SK-N-SH (cell line): ENCODE measurements around the gene PCIF1. TPM values are rescaled to one million over a fixed set of nuclear protein-coding genes. Genes with fewer than 3 reads are reported as not detected.

Source experiments
- CTCF ChIA-PET: fragments of 300-600, 350-600 bp; formaldehyde crosslinking; extraction: SDS; loops from one replicate; lab custom pipeline; 2021; lab: Yijun Ruan, JAX
- POLR2A ChIA-PET: fragments of 350-600 bp; sonication (Branson Sonifier 250); formaldehyde crosslinking; extraction: SDS; loops from one replicate; lab custom pipeline; 2020; ENCODE audit warnings: antibody characterized with exemption, inconsistent platforms; lab: Yijun Ruan, JAX
- DNase-seq: peaks from one replicate; pipeline ENCODE4 v3.0.0; 2012
- H2AFZ ChIP-seq: fragments of 200-600 bp; sonication (generic); 2 replicates; pipeline ENCODE4 v1.8.1; 2016; ENCODE audit warnings: antibody characterized with exemption, mild to moderate bottlenecking, low read depth
- H3F3A ChIP-seq: fragments of 200-600 bp; sonication (generic); replicated peaks from 2 replicates; pipeline ENCODE3; 2016; ENCODE audit warnings: antibody characterized with exemption, mild to moderate bottlenecking; ENCODE audit not compliant: insufficient read depth
- H3K27ac ChIP-seq, 2 experiments: fragments of 200-500 bp in 1 of 2; fragments of 200-600 bp in 1 of 2; sonication (Bioruptor generic) in 1 of 2; sonication (generic), shearing (Covaris generic) in 1 of 2; 2 replicates each; pipeline versions ENCODE4 v1.5.1 to v1.6.1; 2014 to 2016; ENCODE audit warnings: low read depth in 2 of 2, inconsistent platforms in 1 of 2, low read length in 1 of 2, mild to moderate bottlenecking in 1 of 2, mixed read lengths in 1 of 2
- H3K27me3 ChIP-seq: fragments of 200-600 bp; sonication (generic), shearing (Covaris generic); 2 replicates; pipeline ENCODE4 v1.6.1; 2016; ENCODE audit warnings: mixed run types; ENCODE audit not compliant: insufficient read depth
- H3K36me3 ChIP-seq, 2 experiments: fragments of 200-500 bp in 1 of 2; fragments of 200-600 bp in 1 of 2; sonication (Bioruptor generic) in 1 of 2; sonication (generic) in 1 of 2; replicated peaks in 1 of 2; 2 replicates each; pipeline versions ENCODE3 to v1.5.1; 2014 to 2016; ENCODE audit warnings: low read length in 1 of 2, mild to moderate bottlenecking in 1 of 2; ENCODE audit not compliant: insufficient read depth in 2 of 2, control insufficient read depth in 1 of 2
- H3K4me1 ChIP-seq, 2 experiments: fragments of 200-500 bp in 1 of 2; fragments of 200-600 bp in 1 of 2; sonication (Bioruptor generic) in 1 of 2; sonication (generic), shearing (Covaris generic) in 1 of 2; 2 replicates each; pipeline versions ENCODE4 v1.5.1 to v1.6.1; 2014 to 2016; ENCODE audit warnings: low read depth in 1 of 2, low read length in 1 of 2, mixed run types in 1 of 2; ENCODE audit not compliant: insufficient read depth in 2 of 2, control insufficient read depth in 1 of 2
- H3K4me2 ChIP-seq: fragments of 200-600 bp; sonication (generic), shearing (Covaris generic); 2 replicates; pipeline ENCODE4 v1.6.1; 2017; ENCODE audit warnings: mixed run types
- H3K4me3 ChIP-seq, 2 experiments: fragments of 200-500 bp in 1 of 2; fragments of 200-600 bp in 1 of 2; sonication (Bioruptor generic) in 1 of 2; sonication (generic), shearing (Covaris generic) in 1 of 2; 2 replicates each; pipeline versions ENCODE4 v1.5.1 to v1.8.1; 2014 to 2016; ENCODE audit warnings: low read depth in 2 of 2, inconsistent platforms in 1 of 2, low read length in 1 of 2, mild to moderate bottlenecking in 1 of 2, mixed read lengths in 1 of 2, moderate library complexity in 1 of 2
- H3K79me2 ChIP-seq: fragments of 200-600 bp; sonication (generic); 2 replicates; pipeline ENCODE4 v1.8.1; 2017; ENCODE audit warnings: mild to moderate bottlenecking; ENCODE audit not compliant: insufficient read depth
- H3K9ac ChIP-seq: fragments of 200-600 bp; sonication (generic); 2 replicates; pipeline ENCODE4 v1.6.1; 2017; ENCODE audit warnings: mixed run types
- H3K9me2 ChIP-seq: fragments of 200-600 bp; sonication (generic); 2 replicates; pipeline ENCODE4 v1.6.1; 2017; ENCODE audit warnings: mixed run types
- H3K9me3 ChIP-seq: fragments of 200-600 bp; sonication (generic); 2 replicates; pipeline ENCODE4 v1.6.1; 2017; ENCODE audit warnings: mixed run types, mild to moderate bottlenecking, moderate library complexity
- H4K20me1 ChIP-seq: fragments of 200-600 bp; sonication (generic); 2 replicates; pipeline ENCODE4 v1.6.1; 2017; ENCODE audit warnings: mild to moderate bottlenecking, mixed run types; ENCODE audit not compliant: insufficient read depth
- ELF1 ChIP-seq: IDR thresholded peaks from 2 replicates; pipeline ENCODE4 v1.4.0; 2012
- EP300 ChIP-seq, 2 experiments: IDR thresholded peaks; 2 replicates each; pipeline versions ENCODE4 v1.4.0 to v1.6.1; 2012; ENCODE audit warnings: borderline replicate concordance in 1 of 2, low read depth in 1 of 2, low read length in 1 of 2
- EZH2phosphoT487 ChIP-seq: fragments of 200-600 bp; sonication (generic); IDR thresholded peaks from 2 replicates; pipeline ENCODE4 v1.6.1; 2017; ENCODE audit warnings: low read depth, mixed run types, mild to moderate bottlenecking, antibody characterized with exemption, moderate library complexity, borderline replicate concordance
- FOXM1 ChIP-seq: IDR thresholded peaks from 2 replicates; pipeline ENCODE4 v1.4.0; 2012; ENCODE audit warnings: low read depth, mild to moderate bottlenecking
- GABPA ChIP-seq: IDR thresholded peaks from 2 replicates; pipeline ENCODE4 v1.4.0; 2012; ENCODE audit warnings: low read depth, mild to moderate bottlenecking
- GATA2 ChIP-seq: sonication (generic); formaldehyde crosslinking; IDR thresholded peaks from 2 replicates; pipeline ENCODE4 v1.5.0; 2020; ENCODE audit warnings: mild to moderate bottlenecking, missing genetic modification reagents
- MAX ChIP-seq: IDR thresholded peaks from 2 replicates; pipeline ENCODE4 v1.4.0; 2012; ENCODE audit warnings: low read depth
- MXI1 ChIP-seq: IDR thresholded peaks from 2 replicates; pipeline ENCODE4 v1.6.1; 2012; ENCODE audit warnings: mild to moderate bottlenecking, low read depth, low read length, improper control_type of control experiment
- NRF1 ChIP-seq: IDR thresholded peaks from 2 replicates; pipeline ENCODE4 v1.6.1; 2012; ENCODE audit warnings: low read depth, mild to moderate bottlenecking, low read length
- POLR2AphosphoS5 ChIP-seq: IDR thresholded peaks from 2 replicates; pipeline ENCODE4 v1.6.1; 2012; ENCODE audit warnings: low read depth, low read length
- RAD21 ChIP-seq: IDR thresholded peaks from 2 replicates; pipeline ENCODE4 v1.6.1; 2012; ENCODE audit warnings: mild to moderate bottlenecking, low read length
- RCOR1 ChIP-seq: fragments of 150-350 bp; IDR thresholded peaks from 2 replicates; pipeline ENCODE4 v1.6.1; 2017; ENCODE audit warnings: antibody characterized with exemption, low read length
- RFX5 ChIP-seq: IDR thresholded peaks from 2 replicates; pipeline ENCODE4 v1.6.1; 2012; ENCODE audit warnings: mild to moderate bottlenecking, improper control_type of control experiment, low read length
- RXRA ChIP-seq: IDR thresholded peaks from 2 replicates; pipeline ENCODE4 v1.4.0; 2012; ENCODE audit warnings: low read depth, mild to moderate bottlenecking, borderline replicate concordance
- TEAD4 ChIP-seq: IDR thresholded peaks from 2 replicates; pipeline ENCODE4 v1.4.0; 2012; ENCODE audit warnings: mild to moderate bottlenecking, borderline replicate concordance; ENCODE audit not compliant: insufficient read depth
- USF2 ChIP-seq: fragments of 150-350 bp; IDR thresholded peaks from 2 replicates; pipeline ENCODE4 v1.6.1; 2017; ENCODE audit warnings: antibody characterized with exemption, low read length, low read depth, borderline replicate concordance
- YY1 ChIP-seq: IDR thresholded peaks from 2 replicates; pipeline ENCODE4 v1.4.0; 2012; ENCODE audit warnings: low read depth, mild to moderate bottlenecking
- WGBS: methylation state at CpG from one replicate; pipeline ENCODE4 v1.1.6; 2017; ENCODE audit warnings: low lambda C conversion rate; 5-methylcytosine and 5-hydroxymethylcytosine counted together
- polyA plus RNA-seq, 3 experiments: library from polyadenylated mRNA; depleted of rRNA; stranded (reverse); fragments of >200 nt; gene quantifications; 2 replicates each; pipeline ENCODE4 v1.2.3, GENCODE V29; 2012
- TF ChIP-seq, protein P1 (sequence below): IDR thresholded peaks from 2 replicates; pipeline ENCODE4 v1.4.0; 2012; ENCODE audit warnings: low read depth, borderline replicate concordance
- TF ChIP-seq, protein P2 (sequence below): IDR thresholded peaks from 2 replicates; pipeline ENCODE4 v1.4.0; 2012; ENCODE audit warnings: low read depth, borderline replicate concordance

The PCIF1 gene
- polyA plus RNA-seq, 1 of the 3 experiments (the other 2 are of a cell fraction), result 23.1 TPM

DNA sequence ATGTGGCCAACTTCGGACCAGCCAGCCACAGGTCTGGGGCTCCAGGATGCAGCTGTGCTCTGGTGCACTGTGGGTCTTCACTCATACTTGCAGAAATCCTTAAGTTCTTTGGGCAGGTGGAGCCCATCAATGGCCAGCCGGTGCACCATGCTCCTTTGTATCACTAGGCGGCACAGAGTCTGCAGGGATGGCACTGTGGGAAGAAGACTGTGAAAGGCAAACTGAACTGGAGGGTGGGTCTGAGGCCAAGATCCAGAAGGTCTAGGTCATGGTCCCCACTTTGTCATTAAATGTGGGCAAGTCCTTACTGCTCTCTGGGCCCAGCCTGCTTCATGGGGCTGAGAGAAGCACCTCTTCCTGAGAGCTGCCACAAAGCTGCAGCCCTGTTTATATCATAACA, 45.8 kb upstream of the PCIF1 start:
- TF ChIP-seq RXRA, result no peak
- no peak for TF ChIP-seq GABPA
- TF ChIP-seq POLR2AphosphoS5, result no peak
- TF ChIP-seq EZH2phosphoT487, result no peak
- no peak for TF ChIP-seq YY1
- no peak for TF ChIP-seq ELF1
- TF ChIP-seq NRF1, result no peak
- TF ChIP-seq RAD21, result no peak
- no peak for TF ChIP-seq MXI1
- TF ChIP-seq GATA2 (CRISPR knock-in tag), result no peak
- TF ChIP-seq, protein P1, sequence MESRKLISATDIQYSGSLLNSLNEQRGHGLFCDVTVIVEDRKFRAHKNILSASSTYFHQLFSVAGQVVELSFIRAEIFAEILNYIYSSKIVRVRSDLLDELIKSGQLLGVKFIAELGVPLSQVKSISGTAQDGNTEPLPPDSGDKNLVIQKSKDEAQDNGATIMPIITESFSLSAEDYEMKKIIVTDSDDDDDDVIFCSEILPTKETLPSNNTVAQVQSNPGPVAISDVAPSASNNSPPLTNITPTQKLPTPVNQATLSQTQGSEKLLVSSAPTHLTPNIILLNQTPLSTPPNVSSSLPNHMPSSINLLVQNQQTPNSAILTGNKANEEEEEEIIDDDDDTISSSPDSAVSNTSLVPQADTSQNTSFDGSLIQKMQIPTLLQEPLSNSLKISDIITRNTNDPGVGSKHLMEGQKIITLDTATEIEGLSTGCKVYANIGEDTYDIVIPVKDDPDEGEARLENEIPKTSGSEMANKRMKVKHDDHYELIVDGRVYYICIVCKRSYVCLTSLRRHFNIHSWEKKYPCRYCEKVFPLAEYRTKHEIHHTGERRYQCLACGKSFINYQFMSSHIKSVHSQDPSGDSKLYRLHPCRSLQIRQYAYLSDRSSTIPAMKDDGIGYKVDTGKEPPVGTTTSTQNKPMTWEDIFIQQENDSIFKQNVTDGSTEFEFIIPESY, result no peak
- TF ChIP-seq RCOR1, result no peak
- TF ChIP-seq USF2, result no peak
- no peak for TF ChIP-seq EP300 (IDR thresholded peaks at IDR 0.05; ENCODE audit: borderline replicate concordance in 1 of 2, low read depth in 1 of 2, low read length in 1 of 2)
- no peak for TF ChIP-seq RFX5
- TF ChIP-seq MAX, result no peak
- TF ChIP-seq, protein P2, sequence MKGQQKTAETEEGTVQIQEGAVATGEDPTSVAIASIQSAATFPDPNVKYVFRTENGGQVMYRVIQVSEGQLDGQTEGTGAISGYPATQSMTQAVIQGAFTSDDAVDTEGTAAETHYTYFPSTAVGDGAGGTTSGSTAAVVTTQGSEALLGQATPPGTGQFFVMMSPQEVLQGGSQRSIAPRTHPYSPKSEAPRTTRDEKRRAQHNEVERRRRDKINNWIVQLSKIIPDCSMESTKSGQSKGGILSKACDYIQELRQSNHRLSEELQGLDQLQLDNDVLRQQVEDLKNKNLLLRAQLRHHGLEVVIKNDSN, result no peak
- TF ChIP-seq FOXM1, result no peak
- TF ChIP-seq TEAD4, result no peak
- no peaks in the 10 kb centered on the region for H3K9me3 ChIP-seq
- POLR2A ChIA-PET, result interaction anchor here (0.6 kb wide), 1 partner anchor 82 kb away, joined by 4 read pairs; no protein-coding TSS in a partner anchor
- peaks cover 0 to 9% of the 10 kb centered on the region in 2 experiments for H3K36me3 ChIP-seq
- no peak overlapping the region for H3K9ac ChIP-seq
- H3K79me2 ChIP-seq, result peaks cover 19% of the 10 kb centered on the region; the same call in 1 of the 2 replicates
- no peaks in the 10 kb centered on the region for H4K20me1 ChIP-seq
- WGBS, result 95% methylated on average over 3 of the region's 3 CpGs
- no peak overlapping the region for H3K27ac ChIP-seq
- CTCF ChIA-PET, result interaction anchor here (0.9 to 4.5 kb wide), 7 partner anchors 16 to 74 kb away, joined by 3 to 41 read pairs (median 7); partner anchors contain the start of gene PCIF1
- no peak overlapping the region for H3K4me3 ChIP-seq
- H3K9me2 ChIP-seq, result no peaks in the 10 kb centered on the region
- no peak overlapping the region for H3K4me2 ChIP-seq
- DNase-seq, result no peak
- no peak overlapping the region for H2AFZ ChIP-seq
- H3F3A ChIP-seq, result peaks cover 15% of the 10 kb centered on the region
- peaks cover 9 to 10% of the 10 kb centered on the region in 2 experiments; a peak in 3 of 4 replicates for H3K4me1 ChIP-seq
- no peaks in the 10 kb centered on the region for H3K27me3 ChIP-seq
